Thyroid gland (tissue), 4 donors: ENCODE results near the gene FBXO3. TPM values are rescaled to one million over a fixed set of nuclear protein-coding genes. Genes with fewer than 3 reads are reported as not detected.
"Not testable (repeated sequence)": the region's sequence is repeated elsewhere in the genome, so short reads cannot be mapped to it uniquely, and the experiment has no call there.

Source experiments
- DNase-seq, 2 donors: peaks; one replicate each; pipeline ENCODE4 v3.0.0-alpha.2; 2019
- H3K27ac ChIP-seq, 3 donors: fragments of 200-600 bp; sonication (generic); 1 replicate in 2 of 3; 2 replicates in 1 of 3; pipeline ENCODE4 v1.5.1; 2016 to 2019; ENCODE audit warnings: mild to moderate bottlenecking in 1 of 3, moderate library complexity in 1 of 3
- H3K27me3 ChIP-seq: fragments of 200-600 bp; sonication (generic); one replicate; pipeline ENCODE4 v1.5.1; 2019
- H3K36me3 ChIP-seq, 2 donors: fragments of 200-600 bp; sonication (generic); one replicate each; pipeline ENCODE4 v1.5.1; 2016 to 2019
- H3K4me1 ChIP-seq, 2 donors: fragments of 200-600 bp; sonication (generic); one replicate each; pipeline ENCODE4 v1.5.1; 2017 to 2019
- H3K4me3 ChIP-seq, 3 donors: fragments of 200-600 bp; sonication (generic); replicated peaks in 1 of 3; 1 replicate in 2 of 3; 2 replicates in 1 of 3; pipeline ENCODE4 v1.5.1; 2016; ENCODE audit warnings: mild to moderate bottlenecking in 1 of 3
- H3K9me3 ChIP-seq: fragments of 200-600 bp; sonication (generic); one replicate; pipeline ENCODE4 v1.5.1; 2017
- POLR2A ChIP-seq, 2 donors: fragments of 450-650 bp; IDR thresholded peaks; one replicate each; pipeline ENCODE4 v1.6.1; 2017; ENCODE audit warnings: antibody characterized with exemption in 2 of 2, mild to moderate bottlenecking in 2 of 2, moderate library complexity in 1 of 2
- WGBS, 2 donors: methylation state at CpG; one replicate each; pipeline ENCODE4 v1.1.5; 2017; 5-methylcytosine and 5-hydroxymethylcytosine counted together
- intact Hi-C: fragments of 100-400 bp; cut with DNase I; formaldehyde crosslinking; loops from one replicate; pipeline ENCODE4 v1.15.1; 2023
- total RNA-seq, 4 donors: library from RNA; depleted of rRNA; stranded (reverse); fragments of >200 nt; gene quantifications; one replicate each; pipeline ENCODE4 v1.2.3, GENCODE V29; 2016
- TF ChIP-seq, protein P1 (sequence below), 6 experiments: fragments of 200-600 bp in 3 of 6; fragments of 450-650 bp in 3 of 6; sonication (generic) in 3 of 6; IDR thresholded peaks; one replicate each; pipeline ENCODE4 v1.5.1; 2016 to 2019; ENCODE audit warnings: antibody characterized with exemption in 6 of 6, mild to moderate bottlenecking in 2 of 6, inconsistent platforms in 1 of 6, moderate library complexity in 1 of 6

FBXO3 gene
- total RNA-seq, 4 donors from 2014 or later, result 55.8 to 82.0 (median 57.7) TPM

DNA sequence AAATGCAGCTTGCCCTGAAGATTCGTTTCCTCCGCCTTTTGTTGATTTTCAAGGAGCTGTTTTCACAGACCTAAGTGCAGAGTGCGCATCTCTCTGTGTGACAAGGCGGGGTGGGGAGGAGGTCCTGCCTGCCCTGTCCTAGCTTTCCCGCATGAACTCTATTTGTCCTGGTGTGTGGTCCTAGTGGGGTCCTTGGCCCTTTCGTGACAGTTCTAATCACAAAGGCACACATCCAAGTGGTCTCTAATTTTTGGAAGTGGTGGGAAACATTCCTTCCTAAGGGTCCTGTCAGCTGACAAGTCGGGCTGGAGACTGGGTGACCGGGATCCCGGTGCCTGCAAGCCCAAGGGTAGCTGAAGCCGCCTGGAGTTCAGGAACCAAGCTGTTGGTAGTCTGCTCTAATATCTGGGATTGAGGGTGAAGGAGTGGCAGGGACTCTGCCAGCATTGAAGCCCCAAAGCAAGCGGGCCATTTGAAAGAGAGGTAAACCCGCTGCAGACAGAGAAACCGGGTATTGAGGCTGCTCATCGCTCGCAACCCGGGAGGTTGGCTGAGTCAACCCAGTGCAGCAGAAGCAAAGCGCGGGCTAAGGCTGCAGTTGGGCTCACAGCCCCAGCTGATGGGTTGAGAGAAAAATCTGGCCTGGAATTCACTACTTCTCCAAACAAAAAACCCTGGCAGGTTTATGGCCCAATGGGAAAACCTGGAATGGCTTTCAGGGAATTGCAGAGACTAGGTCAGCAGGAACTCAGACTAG, 28.1 kb upstream of the FBXO3 start:
- TF ChIP-seq, protein P1, sequence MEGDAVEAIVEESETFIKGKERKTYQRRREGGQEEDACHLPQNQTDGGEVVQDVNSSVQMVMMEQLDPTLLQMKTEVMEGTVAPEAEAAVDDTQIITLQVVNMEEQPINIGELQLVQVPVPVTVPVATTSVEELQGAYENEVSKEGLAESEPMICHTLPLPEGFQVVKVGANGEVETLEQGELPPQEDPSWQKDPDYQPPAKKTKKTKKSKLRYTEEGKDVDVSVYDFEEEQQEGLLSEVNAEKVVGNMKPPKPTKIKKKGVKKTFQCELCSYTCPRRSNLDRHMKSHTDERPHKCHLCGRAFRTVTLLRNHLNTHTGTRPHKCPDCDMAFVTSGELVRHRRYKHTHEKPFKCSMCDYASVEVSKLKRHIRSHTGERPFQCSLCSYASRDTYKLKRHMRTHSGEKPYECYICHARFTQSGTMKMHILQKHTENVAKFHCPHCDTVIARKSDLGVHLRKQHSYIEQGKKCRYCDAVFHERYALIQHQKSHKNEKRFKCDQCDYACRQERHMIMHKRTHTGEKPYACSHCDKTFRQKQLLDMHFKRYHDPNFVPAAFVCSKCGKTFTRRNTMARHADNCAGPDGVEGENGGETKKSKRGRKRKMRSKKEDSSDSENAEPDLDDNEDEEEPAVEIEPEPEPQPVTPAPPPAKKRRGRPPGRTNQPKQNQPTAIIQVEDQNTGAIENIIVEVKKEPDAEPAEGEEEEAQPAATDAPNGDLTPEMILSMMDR (IDR thresholded peaks at IDR 0.05), result no peak
- TF ChIP-seq POLR2A (IDR thresholded peaks at IDR 0.05), result no peak
- 5 to 13% methylated on average over 15 to 18 of the region's 18 CpGs for WGBS, 2 donors
- Histone ChIP-seq H3K4me3 (no peak overlapping the region), H3K4me1 (peaks cover 0 to 8% of the 10 kb centered on the region in 2 donors), H3K36me3 (no peaks in the 10 kb centered on the region), H3K27me3 (peaks cover 5% of the 10 kb centered on the region), H3K9me3 (no peaks in the 10 kb centered on the region), H3K27ac (no peak overlapping the region)
- intact Hi-C loops, result no loop called here
- DNase-seq, result peak; percentile 37 to 42

DNA sequence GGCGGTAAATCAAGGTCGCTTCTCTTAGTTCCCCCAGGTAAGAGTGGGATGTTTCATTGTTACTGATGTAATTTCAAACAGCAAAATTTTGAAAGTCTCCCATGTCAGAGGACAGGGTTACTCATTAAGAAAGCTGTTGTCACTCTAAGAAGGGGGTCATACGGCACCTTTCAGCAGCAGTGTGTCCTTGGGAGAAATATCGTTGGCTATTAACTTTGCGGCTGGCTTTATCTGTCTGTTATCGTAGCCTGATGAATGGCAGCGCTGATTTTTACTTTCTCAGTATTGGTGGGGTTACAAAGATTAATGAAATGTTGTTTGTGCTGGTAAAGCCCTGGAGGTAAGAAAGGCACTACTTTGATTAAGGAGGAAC, 27.5 kb upstream of the FBXO3 start:
- no peaks in the 10 kb centered on the region for H3K9me3 ChIP-seq
- H3K4me3 ChIP-seq, result no peak overlapping the region
- no peak for TF ChIP-seq POLR2A (IDR thresholded peaks at IDR 0.05)
- TF ChIP-seq, protein P1 (IDR thresholded peaks at IDR 0.05), result no peak
- H3K4me1 ChIP-seq, result peaks cover 0 to 8% of the 10 kb centered on the region in 2 donors
- intact Hi-C loops, result no loop called here
- no peaks in the 10 kb centered on the region for H3K36me3 ChIP-seq
- H3K27me3 ChIP-seq, result peaks cover 5% of the 10 kb centered on the region
- no peak for DNase-seq
- 30 to 43% methylated on average over 7 of the region's 7 CpGs for WGBS, 2 donors
- no peak overlapping the region for H3K27ac ChIP-seq

DNA sequence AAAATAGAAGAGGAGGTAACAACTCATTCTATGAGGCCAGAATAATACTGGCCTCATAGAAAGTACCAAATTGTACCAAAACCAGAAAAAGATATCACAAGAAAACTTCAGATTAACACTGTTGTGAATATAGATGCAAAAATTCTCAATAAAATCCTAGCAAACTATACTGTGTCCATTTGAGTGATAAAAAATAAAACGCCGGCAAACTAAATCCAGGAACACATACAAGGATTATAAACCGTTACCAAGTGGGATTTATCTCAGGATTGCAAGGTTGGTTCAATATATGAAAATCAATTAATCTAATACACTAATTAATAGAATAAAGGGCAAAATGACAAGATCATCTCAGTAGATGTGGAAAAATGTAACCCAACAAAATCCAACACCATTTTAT, 23.6 kb upstream of the FBXO3 start:
- no peak overlapping the region for H3K4me3 ChIP-seq
- no peaks in the 10 kb centered on the region for H3K9me3 ChIP-seq
- peaks cover 5% of the 10 kb centered on the region for H3K27me3 ChIP-seq
- no peak overlapping the region for H3K27ac ChIP-seq
- TF ChIP-seq, protein P1 (IDR thresholded peaks at IDR 0.05), result no peak
- no peak for TF ChIP-seq POLR2A (IDR thresholded peaks at IDR 0.05)
- H3K36me3 ChIP-seq, result no peaks in the 10 kb centered on the region
- 92 to 94% methylated on average over 3 of the region's 3 CpGs for WGBS, 2 donors
- DNase-seq, result no peak
- peaks cover 0 to 8% of the 10 kb centered on the region in 2 donors for H3K4me1 ChIP-seq
- intact Hi-C loops, result no loop called here

DNA sequence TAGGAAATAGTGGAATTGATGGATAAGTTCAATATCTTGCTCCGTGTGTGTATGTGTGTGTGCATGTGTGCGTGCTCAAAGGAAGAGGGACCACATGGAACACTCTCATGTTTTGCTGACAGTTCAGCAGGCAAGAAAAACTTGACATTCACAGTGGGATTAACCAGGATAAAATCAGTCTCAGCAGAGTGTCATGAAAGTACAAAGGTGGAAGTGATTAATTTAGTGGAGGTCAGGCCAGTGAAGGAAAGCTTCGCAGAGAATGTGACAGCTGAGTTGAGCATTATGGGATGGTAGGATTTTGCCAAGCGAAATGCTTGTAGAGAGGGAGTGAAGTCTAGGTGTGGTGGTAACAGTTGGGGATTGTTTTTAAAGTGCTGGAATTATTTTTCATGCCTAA, 15.7 kb upstream of the FBXO3 start:
- H3K4me1 ChIP-seq, result no peaks in the 10 kb centered on the region
- no peaks in the 10 kb centered on the region for H3K27me3 ChIP-seq
- DNase-seq, result no peak
- TF ChIP-seq POLR2A (IDR thresholded peaks at IDR 0.05), result no peak
- TF ChIP-seq, protein P1 (IDR thresholded peaks at IDR 0.05), result no peak
- H3K9me3 ChIP-seq, result no peaks in the 10 kb centered on the region
- WGBS, 2 donors, result 74 to 80% methylated on average over 4 of the region's 4 CpGs
- no peak overlapping the region for H3K27ac ChIP-seq
- H3K36me3 ChIP-seq, result no peaks in the 10 kb centered on the region
- H3K4me3 ChIP-seq, result no peak overlapping the region
- intact Hi-C loops, result no loop called here

DNA sequence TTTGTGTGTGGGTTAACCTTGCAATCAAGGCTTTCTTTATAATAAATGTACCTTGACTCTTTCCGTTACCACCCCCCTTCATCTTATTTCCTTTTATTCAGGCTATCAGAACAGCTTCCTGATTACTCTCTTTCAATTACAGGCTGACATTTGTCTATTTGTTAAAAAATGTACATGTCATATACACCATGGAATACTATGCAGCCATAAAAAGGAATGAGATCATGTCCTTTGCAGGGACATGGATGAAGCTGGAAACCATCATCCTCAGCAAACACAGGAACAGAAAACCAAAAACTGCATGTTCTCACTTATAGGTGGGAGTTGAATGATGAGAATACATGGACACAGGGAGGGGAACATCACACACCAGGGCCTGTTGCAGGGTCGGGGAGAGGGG, 13.8 kb upstream of the FBXO3 start:
- H3K27me3 ChIP-seq, H3K27ac ChIP-seq, H3K4me1 ChIP-seq, intact Hi-C loops, H3K36me3 ChIP-seq, DNase-seq, H3K9me3 ChIP-seq, H3K4me3 ChIP-seq: not testable (repeated sequence)
- 89 to 93% methylated on average over 2 of the region's 2 CpGs for WGBS, 2 donors
